Left lung (tissue), 10 donors: Measurements from ENCODE around the gene DMGDH. TPM values are rescaled to one million over a fixed set of nuclear protein-coding genes. Genes with fewer than 3 reads are reported as not detected.

Source experiments
- ATAC-seq: fragments of 200-7000 bp; cut with Tn5 transposase; one replicate; pipeline ENCODE4 v1.9.1; 2020; ENCODE audit warnings: moderate library complexity
- DNase-seq, 4 donors: peaks; one replicate each; pipeline ENCODE4 v3.0.0-alpha.2; 2013 to 2020
- H3K27ac ChIP-seq, 2 donors: fragments of 200-600 bp; sonication (generic) in 1 of 2; one replicate each; pipeline versions ENCODE4 v1.5.0 to v1.8.0; 2020 to 2021
- H3K27me3 ChIP-seq, 2 donors: fragments of 200-600 bp; sonication (generic) in 1 of 2; one replicate each; pipeline versions ENCODE4 v1.5.0 to v1.8.0; 2020 to 2021
- H3K36me3 ChIP-seq, 2 donors: fragments of 200-600 bp; sonication (generic) in 1 of 2; one replicate each; pipeline versions ENCODE4 v1.5.0 to v1.8.0; 2020 to 2021
- H3K4me1 ChIP-seq, 2 donors: fragments of 200-600 bp; one replicate each; pipeline ENCODE4 v1.8.0; 2021
- H3K4me3 ChIP-seq, 2 donors: fragments of 200-600 bp; sonication (generic) in 1 of 2; one replicate each; pipeline versions ENCODE4 v1.5.0 to v1.8.0; 2020 to 2021; ENCODE audit warnings: mild to moderate bottlenecking in 1 of 2
- H3K9me3 ChIP-seq, 2 donors: fragments of 200-600 bp; sonication (generic) in 1 of 2; one replicate each; pipeline versions ENCODE4 v1.5.0 to v1.8.0; 2020 to 2021
- intact Hi-C, 2 donors: fragments of 100-400 bp; cut with DNase I; formaldehyde crosslinking; loops; one replicate each; pipeline versions ENCODE4 v1.11.2 to v1.14.2; 2022
- polyA plus RNA-seq, 6 donors: library from polyadenylated mRNA; unstranded; fragments of 120-200 nt; gene quantifications; one replicate each; pipeline ENCODE4 v1.2.1, GENCODE V29; 2013; ENCODE audit not compliant: insufficient read length in 6 of 6
- total RNA-seq, 2 donors: library from RNA; stranded (reverse); fragmentation: NEBNext Ultra II Directional; extraction: Animal tissue kit (Norgen Biotek cat#: 25700); gene quantifications; one replicate each; pipeline ENCODE4 v1.2.1, GENCODE V29; 2021
- TF ChIP-seq, protein P1 (sequence below), 2 donors: fragments of 200-600 bp; sonication (generic) in 1 of 2; IDR thresholded peaks; one replicate each; pipeline versions ENCODE4 v1.5.0 to v1.8.0; 2021; ENCODE audit warnings: antibody characterized with exemption in 2 of 2
- donor health status: DM: no; HTN: yes; CAD: no.
- donor health status: DM: no; HTN: no; CAD: no.

The DMGDH gene
- total and polyA plus RNA-seq, 8 donors = 0.90 to 3.1 (median 1.5) TPM

DNA sequence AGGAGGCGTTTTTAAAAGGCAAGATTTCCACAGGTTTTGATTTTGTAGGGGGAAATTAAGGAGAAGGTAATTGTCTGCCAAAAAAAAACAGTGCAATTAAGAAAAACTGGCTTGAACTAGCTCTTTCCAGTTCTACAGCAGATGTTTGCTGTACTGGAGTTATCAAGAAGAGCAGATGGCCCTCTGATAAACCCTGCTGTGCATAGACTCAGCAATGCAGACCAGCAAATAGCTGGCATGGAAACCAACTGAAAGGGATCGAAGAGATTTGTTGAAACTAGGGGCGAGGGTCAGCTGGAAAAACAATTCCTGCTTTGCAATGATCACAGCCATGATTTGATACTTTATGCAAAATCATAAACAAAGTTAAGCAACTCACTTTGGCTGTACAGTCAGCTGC is 24.3 kb upstream of the DMGDH start:
- no peak for DNase-seq

DNA sequence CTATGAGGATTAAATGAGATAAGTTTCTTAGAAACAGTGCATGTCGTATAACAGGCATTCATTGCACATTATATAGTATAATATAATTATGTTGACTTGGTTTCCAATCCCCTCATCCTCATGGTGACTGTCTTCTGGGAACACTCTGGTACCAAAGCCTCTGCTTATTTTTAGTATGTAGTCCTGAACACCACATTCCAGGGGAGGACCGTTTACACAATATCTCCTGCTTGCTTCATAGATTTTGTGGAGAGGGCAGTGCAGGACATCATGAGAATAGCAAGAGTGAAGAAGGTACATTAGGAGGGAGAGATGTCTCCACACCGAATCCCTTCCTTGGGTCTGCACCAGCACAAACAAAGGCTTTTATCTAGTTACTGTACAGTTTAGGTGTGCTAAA is 21.6 kb upstream of the DMGDH start:
- no peak overlapping the region for H3K27ac ChIP-seq
- no peaks in the 10 kb centered on the region for H3K9me3 ChIP-seq
- intact Hi-C loops = no loop called here
- no peak overlapping the region for H3K4me3 ChIP-seq
- ATAC-seq (no peak), DNase-seq (no peak)
- H3K27me3 ChIP-seq = no peaks in the 10 kb centered on the region
- no peaks in the 10 kb centered on the region for H3K36me3 ChIP-seq
- no peaks in the 10 kb centered on the region for H3K4me1 ChIP-seq
- TF ChIP-seq, protein P1, sequence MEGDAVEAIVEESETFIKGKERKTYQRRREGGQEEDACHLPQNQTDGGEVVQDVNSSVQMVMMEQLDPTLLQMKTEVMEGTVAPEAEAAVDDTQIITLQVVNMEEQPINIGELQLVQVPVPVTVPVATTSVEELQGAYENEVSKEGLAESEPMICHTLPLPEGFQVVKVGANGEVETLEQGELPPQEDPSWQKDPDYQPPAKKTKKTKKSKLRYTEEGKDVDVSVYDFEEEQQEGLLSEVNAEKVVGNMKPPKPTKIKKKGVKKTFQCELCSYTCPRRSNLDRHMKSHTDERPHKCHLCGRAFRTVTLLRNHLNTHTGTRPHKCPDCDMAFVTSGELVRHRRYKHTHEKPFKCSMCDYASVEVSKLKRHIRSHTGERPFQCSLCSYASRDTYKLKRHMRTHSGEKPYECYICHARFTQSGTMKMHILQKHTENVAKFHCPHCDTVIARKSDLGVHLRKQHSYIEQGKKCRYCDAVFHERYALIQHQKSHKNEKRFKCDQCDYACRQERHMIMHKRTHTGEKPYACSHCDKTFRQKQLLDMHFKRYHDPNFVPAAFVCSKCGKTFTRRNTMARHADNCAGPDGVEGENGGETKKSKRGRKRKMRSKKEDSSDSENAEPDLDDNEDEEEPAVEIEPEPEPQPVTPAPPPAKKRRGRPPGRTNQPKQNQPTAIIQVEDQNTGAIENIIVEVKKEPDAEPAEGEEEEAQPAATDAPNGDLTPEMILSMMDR (IDR thresholded peaks at IDR 0.05) = no peak

More for the DNA sequence above, 24.3 kb upstream of the DMGDH start:
- ATAC-seq = no peak
- no peak overlapping the region for H3K4me3 ChIP-seq
- H3K27ac ChIP-seq = no peak overlapping the region
- no peaks in the 10 kb centered on the region for H3K27me3 ChIP-seq
- H3K36me3 ChIP-seq = no peaks in the 10 kb centered on the region
- H3K4me1 ChIP-seq = no peaks in the 10 kb centered on the region
- intact Hi-C loops = no loop called here
- TF ChIP-seq, protein P1 (IDR thresholded peaks at IDR 0.05) = no peak
- H3K9me3 ChIP-seq = no peaks in the 10 kb centered on the region

DNA sequence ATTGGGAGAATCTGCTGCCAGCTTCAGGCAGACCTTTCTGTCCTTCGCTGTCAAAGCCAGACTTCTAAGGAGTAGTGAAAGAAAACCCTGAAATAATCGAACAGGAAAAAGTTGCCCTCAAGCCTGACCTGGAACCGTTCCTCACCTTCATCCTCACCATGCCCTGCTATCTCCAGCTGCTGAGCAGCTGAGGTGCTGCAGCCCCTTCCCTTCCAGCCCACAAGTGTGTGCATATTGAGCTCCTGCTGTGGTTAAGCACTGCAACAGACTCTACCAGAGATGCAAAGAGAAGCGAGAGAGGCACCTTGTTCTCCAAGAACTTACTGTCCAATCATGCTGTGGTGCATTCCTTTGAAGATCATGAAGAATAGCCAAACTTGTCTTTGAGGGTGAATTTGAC is 19.0 kb upstream of the DMGDH start:
- no peak overlapping the region for H3K27ac ChIP-seq
- intact Hi-C loops = no loop called here
- H3K4me3 ChIP-seq = no peak overlapping the region
- DNase-seq (no peak), ATAC-seq (no peak)
- no peaks in the 10 kb centered on the region for H3K9me3 ChIP-seq
- TF ChIP-seq, protein P1 (IDR thresholded peaks at IDR 0.05) = no peak
- H3K4me1 ChIP-seq = no peaks in the 10 kb centered on the region
- no peaks in the 10 kb centered on the region for H3K36me3 ChIP-seq
- no peaks in the 10 kb centered on the region for H3K27me3 ChIP-seq

DNA sequence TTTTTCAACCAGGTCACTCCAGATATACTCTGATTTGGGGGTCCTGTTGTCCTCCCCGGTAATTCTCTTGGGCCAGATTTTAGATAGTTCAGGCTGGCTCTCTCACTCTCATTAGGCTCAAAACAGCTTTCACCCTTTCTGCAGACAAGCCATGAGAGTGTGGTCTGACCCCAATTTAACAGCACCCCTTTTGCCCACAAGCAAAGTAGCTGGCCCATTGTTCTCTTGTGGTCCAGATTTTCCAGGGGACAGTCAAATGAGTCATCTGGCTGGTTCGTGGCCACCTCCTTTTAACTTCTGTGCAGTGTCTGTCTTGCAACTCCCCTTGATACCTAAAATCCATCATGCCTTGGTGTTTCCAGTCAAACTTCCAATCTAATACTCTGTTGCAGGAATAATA is 16.6 kb upstream of the DMGDH start:
- H3K9me3 ChIP-seq = no peaks in the 10 kb centered on the region
- ATAC-seq (no peak), DNase-seq (no peak)
- H3K4me3 ChIP-seq = no peak overlapping the region
- H3K27ac ChIP-seq = no peak overlapping the region
- TF ChIP-seq, protein P1 (IDR thresholded peaks at IDR 0.05) = no peak
- no peaks in the 10 kb centered on the region for H3K27me3 ChIP-seq
- H3K36me3 ChIP-seq = no peaks in the 10 kb centered on the region
- no peaks in the 10 kb centered on the region for H3K4me1 ChIP-seq
- intact Hi-C loops = no loop called here

DNA sequence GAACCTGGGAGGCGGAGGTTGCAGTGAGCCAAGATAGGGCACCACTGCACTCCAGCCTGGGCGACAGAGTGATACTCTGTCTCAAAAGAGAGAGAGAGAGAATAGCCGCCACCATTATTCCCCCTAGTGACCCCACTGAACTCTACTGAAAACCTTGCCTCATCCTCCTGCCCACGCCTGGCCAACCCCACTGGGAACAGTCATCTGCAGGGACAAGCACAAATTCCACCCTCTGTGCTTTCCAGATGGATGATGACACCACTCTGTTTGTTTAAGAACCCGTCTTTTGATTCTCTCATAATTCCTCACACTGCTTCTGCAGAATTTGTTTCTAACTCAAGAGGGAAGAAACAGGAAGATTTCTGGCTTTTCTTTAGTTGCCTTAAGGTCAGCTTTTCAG is 12.3 kb upstream of the DMGDH start:
- DNase-seq = no peak
- Histone ChIP-seq H3K27ac (no peak overlapping the region), H3K4me3 (no peak overlapping the region), H3K4me1 (no peaks in the 10 kb centered on the region), H3K27me3 (no peaks in the 10 kb centered on the region), H3K36me3 (no peaks in the 10 kb centered on the region), H3K9me3 (no peaks in the 10 kb centered on the region)
- no peak for ATAC-seq
- TF ChIP-seq, protein P1 (IDR thresholded peaks at IDR 0.05) = no peak
- intact Hi-C loops = no loop called here
